Kidney (tissue), 14 donors: ENCODE results near the gene STK32B. TPM values are rescaled to one million over a fixed set of nuclear protein-coding genes. Genes with fewer than 3 reads are reported as not detected.

Experiments
- DNase-seq, 5 donors: peaks; one replicate each; pipeline ENCODE4 v3.0.0-alpha.2; 2013 to 2020
- FAIRE-seq: peaks from 2 replicates; lab custom pipeline; 2012; peaks lifted over from hg19 to GRCh38; lab: Jason Lieb, UNC
- H3K27ac ChIP-seq, 2 donors: one replicate each; pipeline ENCODE4 v1.7.0; 2013; ENCODE audit warnings: low read depth in 2 of 2, low read length in 2 of 2, inconsistent platforms in 1 of 2
- H3K27me3 ChIP-seq: one replicate; pipeline ENCODE4 v1.7.1; 2013; ENCODE audit warnings: low read length, inconsistent platforms; ENCODE audit not compliant: control insufficient read depth, insufficient read depth
- H3K36me3 ChIP-seq, 3 donors: one replicate each; pipeline versions ENCODE4 v1.7.0 to v1.7.1; 2013; ENCODE audit warnings: low read length in 3 of 3, control low read depth in 1 of 3, inconsistent platforms in 1 of 3; ENCODE audit not compliant: insufficient read depth in 3 of 3, control insufficient read depth in 2 of 3
- H3K4me1 ChIP-seq, 3 donors: one replicate each; pipeline versions ENCODE4 v1.7.0 to v1.7.1; 2013; ENCODE audit warnings: low read length in 3 of 3, inconsistent platforms in 1 of 3, low read depth in 1 of 3; ENCODE audit not compliant: control insufficient read depth in 2 of 3, insufficient read depth in 2 of 3
- H3K4me3 ChIP-seq, 3 donors: one replicate each; pipeline versions ENCODE4 v1.7.0 to v1.8.1; 2013; ENCODE audit warnings: low read length in 3 of 3, control low read depth in 1 of 3, inconsistent platforms in 1 of 3
- H3K9ac ChIP-seq, 3 donors: one replicate each; pipeline versions ENCODE4 v1.7.0 to v1.7.1; 2013; ENCODE audit warnings: low read length in 3 of 3, control low read depth in 1 of 3, inconsistent platforms in 1 of 3
- H3K9me3 ChIP-seq, 3 donors: one replicate each; pipeline versions ENCODE4 v1.7.0 to v1.7.1; 2013; ENCODE audit warnings: low read length in 3 of 3, control low read depth in 1 of 3, inconsistent platforms in 1 of 3; ENCODE audit not compliant: control insufficient read depth in 2 of 3, insufficient read depth in 1 of 3
- CTCF ChIP-seq: IDR thresholded peaks from 3 replicates; pipeline ENCODE4 v1.5.1; 2012; ENCODE audit warnings: mild to moderate bottlenecking, moderate library complexity, borderline replicate concordance; ENCODE audit not compliant: insufficient read depth; ENCODE audit errors: extremely low read depth
- intact Hi-C: fragments of 100-400 bp; cut with DNase I; formaldehyde crosslinking; loops from one replicate; pipeline ENCODE4 v1.11.1; 2022
- polyA plus RNA-seq: library from polyadenylated mRNA; stranded (reverse); fragments of 350-450 nt; fragmentation: Illumina TruSeq; extraction: RNeasy Lipid Tissue Mini Kit (QIAGEN cat#74804); gene quantifications from one replicate; pipeline ENCODE4 v1.2.3, GENCODE V29; 2014; ENCODE audit warnings: low read depth, low replicate concordance; ENCODE audit not compliant: insufficient read depth
- total RNA-seq: library from RNA; stranded (reverse); fragmentation: NEBNext Ultra II Directional; extraction: Animal tissue kit (Norgen Biotek cat#: 25700); gene quantifications from one replicate; pipeline ENCODE4 v1.2.1, GENCODE V29; 2021
- donor health status: control.
- donor health status: control.
- donor health status: control.
- donor health status: control.
- donor health status: control.
- donor health status: DM: yes; HTN: yes; CAD: no.
- donor health status: Normal renal cell carcinoma (clear cell type).

Gene STK32B
- total and polyA plus RNA-seq, 2 donors from 2014 or later, result 18.1 to 18.2 TPM

- no peak for FAIRE-seq
- H3K4me1 ChIP-seq, result peaks cover 0 to 2% (median 0%) of the 10 kb centered on the region in 3 donors
Measured at GRCh38 chr4:5122114-5122513, 70.8 kb downstream of the STK32B start.

GRCh38 chr4:5124876-5125275, 73.6 kb downstream of the STK32B start:
- no peaks in the 10 kb centered on the region for H3K36me3 ChIP-seq
- H3K27ac ChIP-seq, result no peak overlapping the region
- FAIRE-seq, result no peak
- no peak for DNase-seq
- no peak overlapping the region for H3K9ac ChIP-seq
- H3K4me3 ChIP-seq, result no peak overlapping the region
- H3K9me3 ChIP-seq, result peaks cover 0 to 2% (median 0%) of the 10 kb centered on the region in 3 donors
- TF ChIP-seq CTCF, result no peak
- intact Hi-C loops, result no loop called here
- peaks cover 0 to 9% (median 2%) of the 10 kb centered on the region in 3 donors for H3K4me1 ChIP-seq
- H3K27me3 ChIP-seq, result no peaks in the 10 kb centered on the region

More at GRCh38 chr4:5122114-5122513, 70.8 kb downstream of the STK32B start:
- Histone ChIP-seq H3K27ac (no peak overlapping the region), H3K9me3 (peaks cover 0 to 2% (median 0%) of the 10 kb centered on the region in 3 donors), H3K4me3 (no peak overlapping the region), H3K36me3 (no peaks in the 10 kb centered on the region), H3K9ac (no peak overlapping the region), H3K27me3 (no peaks in the 10 kb centered on the region)
- intact Hi-C loops, result no loop called here
- DNase-seq, result no peak
- TF ChIP-seq CTCF, result no peak

- H3K27ac ChIP-seq, result no peak overlapping the region
- DNase-seq (no peak), FAIRE-seq (no peak)
- intact Hi-C loops, result no loop called here
- TF ChIP-seq CTCF, result no peak
- H3K4me3 ChIP-seq, result no peak overlapping the region
- H3K4me1 ChIP-seq, result peaks cover 0 to 9% (median 0%) of the 10 kb centered on the region in 3 donors
- H3K9me3 ChIP-seq, result peaks cover 0 to 2% (median 0%) of the 10 kb centered on the region in 3 donors
- no peak overlapping the region for H3K9ac ChIP-seq
- no peaks in the 10 kb centered on the region for H3K27me3 ChIP-seq
- H3K36me3 ChIP-seq, result no peaks in the 10 kb centered on the region
Measured at GRCh38 chr4:5125321-5125720, 74.0 kb downstream of the STK32B start.

- H3K27me3 ChIP-seq, result no peaks in the 10 kb centered on the region
- FAIRE-seq (no peak), DNase-seq (no peak)
- no peaks in the 10 kb centered on the region for H3K36me3 ChIP-seq
- TF ChIP-seq CTCF, result no peak
- H3K4me1 ChIP-seq, result peaks cover 0 to 9% (median 0%) of the 10 kb centered on the region in 3 donors
- intact Hi-C loops, result no loop called here
- no peak overlapping the region for H3K9ac ChIP-seq
- peaks cover 0 to 2% (median 0%) of the 10 kb centered on the region in 3 donors for H3K9me3 ChIP-seq
- H3K27ac ChIP-seq, result no peak overlapping the region
- H3K4me3 ChIP-seq, result no peak overlapping the region
Measured at GRCh38 chr4:5126231-5126630, 75.0 kb downstream of the STK32B start.
